ENCODE data around the gene PAFAH1B1.

Gene PAFAH1B1

DNA sequence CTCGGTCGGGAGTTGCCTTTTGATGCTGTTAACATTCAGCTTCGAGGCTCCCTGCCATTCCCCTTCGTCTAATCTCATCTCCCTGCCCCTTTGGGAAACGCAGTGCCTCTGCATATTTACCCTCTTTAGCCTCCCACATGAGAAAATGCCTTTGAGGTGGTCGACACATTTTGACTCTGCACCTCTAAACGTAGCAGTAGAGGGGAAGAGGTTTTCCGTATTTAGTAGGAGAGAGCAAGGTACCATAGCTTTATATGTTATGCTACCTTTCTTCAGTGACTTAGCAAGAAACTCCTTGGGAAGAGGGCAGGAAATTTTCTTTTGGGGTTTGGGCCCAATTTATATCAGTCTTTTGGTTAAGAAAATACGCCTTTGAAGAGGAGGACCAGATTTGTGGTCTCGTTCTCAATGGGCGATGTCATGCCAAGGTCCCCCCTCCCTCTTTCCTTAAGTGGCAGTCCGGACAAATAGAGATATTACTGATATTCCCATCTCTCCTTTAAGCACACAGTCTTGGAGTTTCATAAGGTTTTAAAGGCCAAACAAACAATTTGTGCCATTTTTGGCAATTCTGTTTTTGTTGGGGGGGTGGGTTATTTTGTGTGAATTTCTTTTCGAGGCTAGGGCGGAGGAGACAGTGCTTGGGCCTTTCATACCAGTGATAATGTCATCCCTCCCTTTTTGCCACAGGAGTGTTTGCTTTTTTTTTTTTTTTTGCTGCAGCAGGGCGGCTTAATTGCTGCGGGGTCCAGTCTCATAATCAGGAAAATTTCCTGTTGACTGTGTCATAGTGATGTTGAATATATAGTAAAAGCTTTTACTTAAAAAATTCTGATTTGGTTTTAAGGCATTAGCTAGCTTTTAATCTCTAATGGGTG is 1.5 kb downstream of the PAFAH1B1 start:
- Histone ChIP-seq H3K27me3 (ENCODE audit: control insufficient read depth, insufficient read depth, low read length) (no peaks in the 10 kb centered on the region), H3K36me3 (ENCODE audit: control insufficient read depth, insufficient read depth, low read length) (no peaks in the 10 kb centered on the region), H3K9me3 (ENCODE audit: control insufficient read depth, insufficient read depth, low read length) (no peaks in the 10 kb centered on the region), H3K27ac (ENCODE audit: low read depth, low read length) (peak overlapping the region; percentile 99), H3K4me3 (ENCODE audit: low read depth, low read length) (peak overlapping the region; percentile 83), H3K9ac (ENCODE audit: low read depth, low read length) (peak overlapping the region; percentile 54), H3K4me1 (ENCODE audit: control insufficient read depth, insufficient read depth, low read length) (peaks cover 20% of the 10 kb centered on the region)

DNA sequence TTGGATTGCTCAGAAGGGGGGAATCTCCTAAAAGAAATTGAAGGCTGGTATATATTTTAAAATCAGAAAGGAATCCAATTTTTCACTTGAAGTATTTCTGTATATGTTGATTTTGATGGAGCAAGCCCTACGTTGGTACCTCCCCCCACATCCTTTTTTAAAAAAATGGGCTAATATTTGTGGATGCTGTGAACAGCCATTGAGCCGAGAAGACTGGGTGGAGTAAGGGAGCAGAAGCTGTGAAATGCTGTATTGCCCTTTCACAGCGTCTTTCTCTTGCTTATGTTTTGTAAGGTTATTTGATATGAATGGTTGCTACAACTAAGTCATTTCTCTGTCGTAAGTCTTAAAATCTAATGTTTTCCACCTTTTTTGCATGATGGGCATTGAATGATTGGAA is 2.3 kb downstream of the PAFAH1B1 start:
- no peak overlapping the region for H3K27ac ChIP-seq (ENCODE audit: low read depth, low read length)
- H3K9ac ChIP-seq (ENCODE audit: low read depth, low read length): no peak overlapping the region
- H3K4me3 ChIP-seq (ENCODE audit: low read depth, low read length): peak overlapping the region; percentile 83

DNA sequence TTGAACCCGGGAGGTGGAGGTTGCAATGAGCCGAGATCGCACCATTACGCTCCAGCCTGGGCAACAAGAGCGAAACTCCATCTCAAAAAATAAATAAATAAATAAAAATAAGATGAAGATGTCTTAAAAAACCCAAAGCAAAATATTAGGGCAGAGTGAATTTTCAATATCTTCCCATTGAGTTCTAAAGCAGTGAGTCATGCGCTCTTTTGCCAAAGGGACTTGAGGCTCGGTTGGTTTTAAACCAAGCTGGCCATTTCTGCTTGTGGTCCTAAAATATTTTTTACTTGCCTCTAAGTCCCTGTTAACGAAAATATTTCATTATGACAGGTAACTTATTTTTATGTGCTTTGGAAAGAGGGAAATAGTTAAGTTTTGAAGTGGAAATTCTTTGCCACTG is 4.7 kb downstream of the PAFAH1B1 start:
- Histone ChIP-seq H3K4me1 (ENCODE audit: control insufficient read depth, insufficient read depth, low read length) (peaks cover 20% of the 10 kb centered on the region), H3K27ac (ENCODE audit: low read depth, low read length) (no peak overlapping the region), H3K4me3 (ENCODE audit: low read depth, low read length) (no peak overlapping the region), H3K27me3 (ENCODE audit: control insufficient read depth, insufficient read depth, low read length) (no peaks in the 10 kb centered on the region), H3K36me3 (ENCODE audit: control insufficient read depth, insufficient read depth, low read length) (no peaks in the 10 kb centered on the region), H3K9me3 (ENCODE audit: control insufficient read depth, insufficient read depth, low read length) (no peaks in the 10 kb centered on the region), H3K9ac (ENCODE audit: low read depth, low read length) (no peak overlapping the region)

More for the DNA sequence above, 2.3 kb downstream of the PAFAH1B1 start:
- Histone ChIP-seq H3K36me3 (ENCODE audit: control insufficient read depth, insufficient read depth, low read length) (no peaks in the 10 kb centered on the region), H3K27me3 (ENCODE audit: control insufficient read depth, insufficient read depth, low read length) (no peaks in the 10 kb centered on the region), H3K4me1 (ENCODE audit: control insufficient read depth, insufficient read depth, low read length) (peaks cover 20% of the 10 kb centered on the region), H3K9me3 (ENCODE audit: control insufficient read depth, insufficient read depth, low read length) (no peaks in the 10 kb centered on the region)

DNA sequence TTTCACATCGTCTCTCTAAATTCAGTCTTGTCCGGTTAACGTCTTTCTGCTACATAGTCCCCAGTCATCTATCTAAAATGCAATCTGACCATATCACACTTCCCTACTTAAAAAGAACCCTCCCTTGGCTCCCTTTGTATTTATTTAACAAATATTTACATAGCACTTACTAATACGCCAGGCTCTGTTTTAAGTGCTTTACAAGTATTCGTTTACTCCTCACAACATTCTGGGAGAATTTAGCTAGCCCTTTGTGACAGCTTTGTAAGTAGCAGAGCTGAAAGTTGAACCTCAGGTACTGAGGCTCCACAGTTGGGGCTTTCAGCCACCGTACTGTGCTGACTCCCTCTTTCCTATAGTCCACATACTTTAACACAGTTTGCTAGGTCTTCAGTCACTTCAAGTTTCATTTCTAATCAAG is 9.2 kb downstream of the PAFAH1B1 start:
- no peaks in the 10 kb centered on the region for H3K27me3 ChIP-seq (ENCODE audit: control insufficient read depth, insufficient read depth, low read length)
- H3K4me3 ChIP-seq (ENCODE audit: low read depth, low read length): no peak overlapping the region
- no peaks in the 10 kb centered on the region; the same call in 1 of the 2 replicates for H3K36me3 ChIP-seq (ENCODE audit: control insufficient read depth, insufficient read depth, low read length)
- H3K9me3 ChIP-seq (ENCODE audit: control insufficient read depth, insufficient read depth, low read length): no peaks in the 10 kb centered on the region
- no peak overlapping the region for H3K27ac ChIP-seq (ENCODE audit: low read depth, low read length)
- H3K9ac ChIP-seq (ENCODE audit: low read depth, low read length): no peak overlapping the region
- H3K4me1 ChIP-seq (ENCODE audit: control insufficient read depth, insufficient read depth, low read length): peaks cover 11% of the 10 kb centered on the region; the same call in 1 of the 2 replicates

DNA sequence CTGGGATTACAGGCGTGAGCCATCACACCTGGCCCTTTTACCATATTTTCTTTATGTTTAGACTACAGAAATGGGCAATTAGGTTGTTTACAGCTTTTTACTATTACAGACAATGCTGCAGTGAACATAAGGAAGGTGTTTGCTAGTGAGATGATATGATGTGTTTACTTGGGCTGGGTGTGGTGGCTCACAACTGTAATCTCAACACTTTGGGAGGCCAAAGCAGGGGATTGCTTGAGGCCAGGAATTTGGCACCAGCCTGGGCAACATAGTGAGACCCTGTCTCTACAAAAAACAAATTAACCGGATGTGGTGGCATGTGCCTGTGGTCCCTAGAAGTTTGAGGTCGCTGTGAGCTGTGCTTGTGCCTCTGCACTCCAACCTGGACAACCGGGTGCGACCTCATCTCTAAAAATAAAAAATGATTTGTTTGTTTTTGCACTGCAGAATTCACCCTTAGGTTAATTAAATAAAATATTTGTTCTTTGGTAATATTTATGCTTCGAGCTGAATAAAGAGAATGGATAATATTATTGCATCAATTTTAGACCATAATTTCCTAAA is 15.0 kb downstream of the PAFAH1B1 start:
- H3K4me1 ChIP-seq (ENCODE audit: control insufficient read depth, insufficient read depth, low read length): peaks cover 4% of the 10 kb centered on the region
- no peaks in the 10 kb centered on the region; the same call in 1 of the 2 replicates for H3K36me3 ChIP-seq (ENCODE audit: control insufficient read depth, insufficient read depth, low read length)
- no peak overlapping the region for H3K9ac ChIP-seq (ENCODE audit: low read depth, low read length)
- H3K9me3 ChIP-seq (ENCODE audit: control insufficient read depth, insufficient read depth, low read length): no peaks in the 10 kb centered on the region
- no peak overlapping the region for H3K4me3 ChIP-seq (ENCODE audit: low read depth, low read length)
- no peaks in the 10 kb centered on the region for H3K27me3 ChIP-seq (ENCODE audit: control insufficient read depth, insufficient read depth, low read length)
- H3K27ac ChIP-seq (ENCODE audit: low read depth, low read length): no peak overlapping the region

DNA sequence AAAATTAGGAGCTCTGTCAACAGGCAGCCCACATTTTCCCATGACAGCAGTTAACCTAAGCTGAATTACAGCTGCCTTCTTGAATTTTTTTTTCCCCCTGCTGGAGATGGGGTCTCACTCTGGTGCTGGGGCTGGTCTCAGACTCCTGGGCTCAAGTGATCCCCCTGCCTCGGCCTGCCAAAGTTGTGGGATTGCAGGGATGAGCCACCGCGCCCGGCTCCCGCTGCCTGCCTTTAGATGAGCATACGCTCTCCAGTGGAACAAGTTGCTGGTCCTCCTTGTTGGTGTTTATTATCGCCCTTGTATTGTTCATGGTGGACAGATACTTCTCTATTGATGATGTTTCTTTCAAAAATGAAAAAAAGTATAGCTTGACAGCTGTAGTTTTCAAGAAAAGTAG is 15.6 kb downstream of the PAFAH1B1 start:
- H3K9ac ChIP-seq (ENCODE audit: low read depth, low read length): no peak overlapping the region
- no peak overlapping the region for H3K4me3 ChIP-seq (ENCODE audit: low read depth, low read length)

GRCh38 chr17:2610195-2611175 is 17.0 kb downstream of the PAFAH1B1 start:
- no peaks in the 10 kb centered on the region for H3K27me3 ChIP-seq (ENCODE audit: control insufficient read depth, insufficient read depth, low read length)
- 0 out of 2 replicates have a peak, but pooled peaks cover 4% of the 10 kb centered on the region for H3K36me3 ChIP-seq (ENCODE audit: control insufficient read depth, insufficient read depth, low read length)
- no peaks in the 10 kb centered on the region for H3K9me3 ChIP-seq (ENCODE audit: control insufficient read depth, insufficient read depth, low read length)
- H3K4me1 ChIP-seq (ENCODE audit: control insufficient read depth, insufficient read depth, low read length): peaks cover 4% of the 10 kb centered on the region; the same call in 1 of the 2 replicates
- no peak overlapping the region for H3K9ac ChIP-seq (ENCODE audit: low read depth, low read length)
- H3K4me3 ChIP-seq (ENCODE audit: low read depth, low read length): no peak overlapping the region
- H3K27ac ChIP-seq (ENCODE audit: low read depth, low read length): no peak overlapping the region

More for the DNA sequence above, 15.6 kb downstream of the PAFAH1B1 start:
- no peaks in the 10 kb centered on the region for H3K27me3 ChIP-seq (ENCODE audit: control insufficient read depth, insufficient read depth, low read length)
- H3K36me3 ChIP-seq (ENCODE audit: control insufficient read depth, insufficient read depth, low read length): peaks cover under 1% of the 10 kb centered on the region; the same call in 1 of the 2 replicates
- no peak overlapping the region for H3K27ac ChIP-seq (ENCODE audit: low read depth, low read length)
- no peaks in the 10 kb centered on the region for H3K9me3 ChIP-seq (ENCODE audit: control insufficient read depth, insufficient read depth, low read length)
- H3K4me1 ChIP-seq (ENCODE audit: control insufficient read depth, insufficient read depth, low read length): peaks cover 4% of the 10 kb centered on the region

DNA sequence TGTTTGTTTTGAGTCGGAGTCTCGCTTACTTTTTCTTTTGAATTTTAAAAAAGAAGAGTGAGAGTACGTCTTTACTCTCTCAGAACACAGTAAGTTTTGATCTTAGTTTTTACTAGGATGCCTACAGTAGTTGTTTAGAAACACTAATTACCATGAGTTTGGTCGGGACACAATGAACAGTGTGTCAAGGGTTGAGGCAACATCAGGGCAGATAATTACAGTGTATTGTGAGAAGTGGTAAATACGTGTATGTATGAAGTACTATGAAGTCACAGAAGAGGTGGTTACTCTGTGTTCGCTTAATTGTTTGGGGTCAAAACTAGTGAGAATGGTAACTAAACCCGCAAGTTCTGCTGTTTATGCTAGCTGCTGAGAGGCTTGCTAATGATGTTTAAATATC is 18.2 kb downstream of the PAFAH1B1 start:
- no peak overlapping the region for H3K27ac ChIP-seq (ENCODE audit: low read depth, low read length)
- no peaks in the 10 kb centered on the region for H3K9me3 ChIP-seq (ENCODE audit: control insufficient read depth, insufficient read depth, low read length)
- H3K9ac ChIP-seq (ENCODE audit: low read depth, low read length): no peak overlapping the region
- H3K27me3 ChIP-seq (ENCODE audit: control insufficient read depth, insufficient read depth, low read length): no peaks in the 10 kb centered on the region
- H3K36me3 ChIP-seq (ENCODE audit: control insufficient read depth, insufficient read depth, low read length): 0 out of 2 replicates have a peak, but pooled peaks cover 4% of the 10 kb centered on the region
- peaks cover 4% of the 10 kb centered on the region; the same call in 1 of the 2 replicates for H3K4me1 ChIP-seq (ENCODE audit: control insufficient read depth, insufficient read depth, low read length)
- no peak overlapping the region for H3K4me3 ChIP-seq (ENCODE audit: low read depth, low read length)

DNA sequence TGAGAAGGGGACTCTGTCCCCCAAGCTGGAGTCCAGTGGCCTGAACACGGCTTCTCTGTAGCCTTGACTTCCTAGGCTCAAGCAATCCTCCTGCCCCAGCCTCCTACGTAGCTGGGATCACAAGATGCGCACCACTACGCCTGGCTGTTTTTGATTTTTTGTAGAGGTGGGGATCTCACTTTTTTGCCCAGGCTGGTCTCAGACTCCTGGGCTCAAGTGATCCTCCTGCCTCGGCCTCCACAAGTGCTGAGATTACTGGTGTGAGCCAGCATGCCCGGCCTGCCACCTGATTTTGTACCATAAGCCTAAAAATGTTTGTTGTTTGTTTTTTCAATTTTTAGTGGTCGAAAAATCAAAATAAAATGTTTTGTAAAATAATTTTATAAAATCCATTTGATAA is 19.2 kb downstream of the PAFAH1B1 start:
- Histone ChIP-seq H3K9ac (ENCODE audit: low read depth, low read length) (no peak overlapping the region), H3K27ac (ENCODE audit: low read depth, low read length) (no peak overlapping the region), H3K36me3 (ENCODE audit: control insufficient read depth, insufficient read depth, low read length) (0 out of 2 replicates have a peak, but pooled peaks cover 4% of the 10 kb centered on the region), H3K27me3 (ENCODE audit: control insufficient read depth, insufficient read depth, low read length) (no peaks in the 10 kb centered on the region), H3K9me3 (ENCODE audit: control insufficient read depth, insufficient read depth, low read length) (no peaks in the 10 kb centered on the region), H3K4me1 (ENCODE audit: control insufficient read depth, insufficient read depth, low read length) (peaks cover 4% of the 10 kb centered on the region; the same call in 1 of the 2 replicates), H3K4me3 (ENCODE audit: low read depth, low read length) (no peak overlapping the region)

DNA sequence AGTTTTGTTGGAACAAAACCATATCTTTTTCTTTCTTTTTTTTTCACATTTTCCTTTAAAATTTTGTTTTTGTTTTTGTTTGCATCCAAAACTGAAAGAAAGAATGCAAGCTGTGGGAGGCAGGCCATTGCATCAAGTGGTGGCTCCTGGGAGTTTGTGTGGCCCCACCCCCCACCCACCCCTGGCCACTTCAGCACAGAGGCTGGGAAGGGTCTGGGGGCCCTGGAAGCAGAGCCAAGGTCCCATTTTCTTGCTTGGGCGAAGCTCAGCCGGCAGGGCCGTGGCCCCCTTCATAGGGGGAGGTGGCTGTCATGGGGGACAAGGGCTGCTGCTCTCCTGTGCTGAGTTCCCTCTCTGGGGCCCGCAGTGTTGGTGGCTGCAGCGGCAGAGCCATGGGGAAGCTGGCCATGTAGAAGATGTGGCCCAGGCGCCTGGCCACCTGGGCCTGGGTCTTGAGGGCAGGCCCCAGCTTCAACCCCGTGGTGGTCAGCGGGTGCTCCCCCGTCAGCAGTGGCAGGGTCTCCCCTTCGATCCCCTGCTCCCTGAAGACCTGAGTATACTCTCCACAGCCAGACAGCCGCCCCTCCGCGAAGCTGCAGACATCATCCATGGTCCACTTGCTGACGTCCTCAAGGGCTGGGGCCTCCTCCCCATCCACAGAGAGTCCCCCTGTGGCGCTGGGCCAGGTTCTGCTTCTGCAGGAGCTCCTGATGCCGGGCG is 19.8 kb downstream of the PAFAH1B1 start:
- no peak overlapping the region for H3K27ac ChIP-seq (ENCODE audit: low read depth, low read length)
- no peaks in the 10 kb centered on the region for H3K27me3 ChIP-seq (ENCODE audit: control insufficient read depth, insufficient read depth, low read length)
- H3K9me3 ChIP-seq (ENCODE audit: control insufficient read depth, insufficient read depth, low read length): no peaks in the 10 kb centered on the region
- no peak overlapping the region for H3K4me3 ChIP-seq (ENCODE audit: low read depth, low read length)
- no peak overlapping the region for H3K9ac ChIP-seq (ENCODE audit: low read depth, low read length)
- peaks cover 4% of the 10 kb centered on the region; the same call in 1 of the 2 replicates for H3K4me1 ChIP-seq (ENCODE audit: control insufficient read depth, insufficient read depth, low read length)
- 0 out of 2 replicates have a peak, but pooled peaks cover 4% of the 10 kb centered on the region for H3K36me3 ChIP-seq (ENCODE audit: control insufficient read depth, insufficient read depth, low read length)
